ENCODE results near the gene IQGAP2. TPM values are rescaled to one million over a fixed set of nuclear protein-coding genes. Genes with fewer than 3 reads are reported as not detected.
A peak's percentile ranks its signal among the peaks of the same experiment; 100 is the strongest.

Gene IQGAP2
- total and polyA plus RNA-seq, 9 of the 15 experiments (the other 6 are each of a cell fraction or from before 2014, with no cell fraction given): 8.7 to 23.2 (median 17.4) TPM

- H3K9me1 ChIP-seq (ENCODE audit: control insufficient read depth, insufficient read depth, low read length): no peaks in the 10 kb centered on the region
- ChIA-PET POLR2A (no interaction called here), CTCF (ENCODE audit: low intra/inter-chr PET ratio) (interaction anchor here (2.3 kb wide), 1 partner anchor 58 kb away, joined by 12 read pairs; no protein-coding TSS in a partner anchor)
- H2AFZ ChIP-seq (ENCODE audit: low read depth, low read length): peak within 1 kb of the TSS; percentile 97
- intact Hi-C loops (cut with micrococcal nuclease) (loop anchor here (1.0 to 2.0 kb wide), 2 partner anchors 58 to 115 kb away; no protein-coding TSS in a partner anchor), in situ Hi-C loops (cut with MboI) (no loop called here)
- H3K4me3 ChIP-seq: peak within 1 kb of the TSS; percentile 92
- peak; percentile 79 to 85 (median 80) for DNase-seq (ENCODE audit: extremely low read depth in 1 of 4, low spot score in 3 of 4)
- whole genome bisulfite sequencing (ENCODE audit: insufficient coverage, low coverage, missing lambda C conversion rate): 2% methylated on average over 37 of the region's 82 CpGs
- H3K27me3 ChIP-seq (ENCODE audit: control insufficient read depth in 2 of 2, insufficient read depth in 2 of 2, low read length in 2 of 2): no peaks in the 10 kb centered on the region
- no peak for FAIRE-seq
- no peaks in the 10 kb centered on the region for H4K20me1 ChIP-seq (replicated peaks; ENCODE audit: control insufficient read depth, insufficient read depth, low read length)
- peak within 1 kb of the TSS; percentile 81 to 98 for H3K9ac ChIP-seq (ENCODE audit: insufficient read depth in 1 of 2, low read depth in 2 of 2, low read length in 2 of 2)
- H3K4me2 ChIP-seq (ENCODE audit: insufficient read depth, low read length): peak within 1 kb of the TSS; percentile 77
- no TSS peak for BruUV-seq (replicated peaks)
- peaks cover 42% of the 10 kb centered on the region for H3K79me2 ChIP-seq (ENCODE audit: control insufficient read depth, insufficient read depth, low read length)
- no peaks in the 10 kb centered on the region for H3K9me3 ChIP-seq (replicated peaks; ENCODE audit: control insufficient read depth, insufficient read depth, low read depth, low read length)
- H3K27ac ChIP-seq (ENCODE audit: extremely low read depth, low read depth, low read length): peak within 1 kb of the TSS; percentile 83
- H3K36me3 ChIP-seq (ENCODE audit: control insufficient read depth, insufficient read depth, low read length): no peaks in the 10 kb centered on the region
- ATAC-seq: peak; percentile 94
- peaks cover 10 to 18% of the 10 kb centered on the region in 2 experiments; a peak in 4 of 5 replicates for H3K4me1 ChIP-seq (replicated peaks in 1 of 2; ENCODE audit: control insufficient read depth in 2 of 2, insufficient read depth in 2 of 2, low read length in 2 of 2)
- TF ChIP-seq, protein P1, sequence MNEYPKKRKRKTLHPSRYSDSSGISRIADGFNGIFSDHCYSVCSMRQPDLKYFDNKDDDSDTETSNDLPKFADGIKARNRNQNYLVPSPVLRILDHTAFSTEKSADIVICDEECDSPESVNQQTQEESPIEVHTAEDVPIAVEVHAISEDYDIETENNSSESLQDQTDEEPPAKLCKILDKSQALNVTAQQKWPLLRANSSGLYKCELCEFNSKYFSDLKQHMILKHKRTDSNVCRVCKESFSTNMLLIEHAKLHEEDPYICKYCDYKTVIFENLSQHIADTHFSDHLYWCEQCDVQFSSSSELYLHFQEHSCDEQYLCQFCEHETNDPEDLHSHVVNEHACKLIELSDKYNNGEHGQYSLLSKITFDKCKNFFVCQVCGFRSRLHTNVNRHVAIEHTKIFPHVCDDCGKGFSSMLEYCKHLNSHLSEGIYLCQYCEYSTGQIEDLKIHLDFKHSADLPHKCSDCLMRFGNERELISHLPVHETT (CRISPR knock-in tag; conservative IDR thresholded peaks at IDR 0.05 in 1 of 2, IDR thresholded peaks at IDR 0.05 in 1 of 2): 0 out of 4 replicates have a peak, but pooled peaks of 1 of the 2 experiments have one; percentile 2
- TF ChIP-seq HEY1 (CRISPR knock-in tag; IDR thresholded peaks at IDR 0.05; ENCODE audit: borderline replicate concordance) (no peak), UBTF (IDR thresholded peaks at IDR 0.05; ENCODE audit: borderline replicate concordance in 1 of 2, low read depth in 2 of 2, low read length in 2 of 2) (peak in 1 of 2 experiments; percentile 76; a peak in 2 of 4 replicates), RERE (CRISPR knock-in tag; IDR thresholded peaks at IDR 0.05; ENCODE audit: borderline replicate concordance) (peak; percentile 63; the same call in 1 of the 2 replicates), ARNT (IDR thresholded peaks at IDR 0.05) (no peak), JUN (IDR thresholded peaks at IDR 0.05; ENCODE audit: borderline replicate concordance, low read depth, low read length) (no peak), JUN (CRISPR knock-in tag; IDR thresholded peaks at IDR 0.05; ENCODE audit: borderline replicate concordance) (no peak), TGIF2 (CRISPR knock-in tag; IDR thresholded peaks at IDR 0.05) (peak; percentile 61; the same call in 1 of the 2 replicates), MEIS2 (IDR thresholded peaks at IDR 0.05; ENCODE audit: partially characterized antibody) (no peak)
These were observed 312.8 kb downstream of the IQGAP2 start, which contains the start of gene F2R for GRCh38 chr5:76715736-76716455. TSS of gene F2R (plus strand) at chr5:76716126. CDS start at chr5:76716308, 182 bp downstream.
